GM18507 (cell line): ENCODE data around the gene TFAP2B.

Experiments used
- DNase-seq: peaks from one replicate; pipeline ENCODE4 v3.0.0; 2011; ENCODE audit warnings: low read depth; ENCODE audit not compliant: insufficient read length; ENCODE audit errors: extremely low spot score
- FAIRE-seq: peaks from 2 replicates; lab custom pipeline; 2011; peaks lifted over from hg19 to GRCh38; lab: Jason Lieb, UNC

Gene TFAP2B

DNA sequence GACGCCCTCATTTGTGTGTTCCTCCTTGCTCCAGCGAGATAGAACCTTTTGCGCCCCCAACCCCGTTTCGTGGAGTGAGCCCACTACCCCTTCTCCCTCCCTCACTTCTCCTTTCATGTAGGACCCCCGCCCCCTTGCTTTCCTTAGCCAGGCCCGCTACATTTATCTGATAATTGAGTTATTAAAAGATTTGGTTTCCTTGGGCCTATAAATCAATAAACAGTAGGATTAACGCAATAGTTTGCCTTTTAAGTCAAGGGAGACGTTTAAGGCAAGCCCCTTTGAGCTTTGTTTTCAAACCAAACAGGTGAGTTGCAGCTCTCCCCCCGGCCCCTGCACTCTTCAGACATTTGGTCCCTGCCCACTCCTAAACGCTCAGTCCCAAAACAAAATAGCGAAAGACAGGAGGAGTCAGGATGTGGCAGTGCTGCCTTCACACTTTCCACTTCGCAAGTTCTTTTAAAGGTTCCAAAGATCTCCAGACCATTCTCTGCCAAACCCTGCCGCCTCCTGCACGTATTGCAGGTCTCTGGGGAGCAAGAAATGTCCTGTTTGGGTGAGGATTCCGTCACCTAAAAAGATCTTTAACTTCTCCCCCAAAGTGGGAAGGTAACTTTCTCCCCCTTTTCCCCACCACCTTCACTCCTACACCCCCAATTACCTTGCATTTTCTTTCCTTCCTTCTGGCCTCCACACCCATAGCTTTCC lies 27.6 kb downstream of the TFAP2B start:
- no peak for DNase-seq
- FAIRE-seq: no peak

DNA sequence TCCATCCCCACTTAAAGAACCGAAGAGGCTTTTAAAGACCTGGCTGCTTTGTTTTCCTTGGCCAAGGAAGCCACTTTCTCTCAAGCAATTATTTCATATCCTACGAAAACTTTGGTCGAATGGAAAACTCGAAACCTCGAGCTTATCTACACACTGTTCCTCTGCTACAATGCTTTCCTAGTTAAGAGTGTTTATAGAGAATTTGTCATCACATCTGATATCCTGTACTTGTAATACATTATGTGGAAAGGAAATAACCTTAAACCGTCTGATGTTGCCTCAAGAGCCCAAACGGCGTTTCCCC lies 28.1 kb downstream of the TFAP2B start:
- FAIRE-seq (no peak), DNase-seq (no peak)

DNA sequence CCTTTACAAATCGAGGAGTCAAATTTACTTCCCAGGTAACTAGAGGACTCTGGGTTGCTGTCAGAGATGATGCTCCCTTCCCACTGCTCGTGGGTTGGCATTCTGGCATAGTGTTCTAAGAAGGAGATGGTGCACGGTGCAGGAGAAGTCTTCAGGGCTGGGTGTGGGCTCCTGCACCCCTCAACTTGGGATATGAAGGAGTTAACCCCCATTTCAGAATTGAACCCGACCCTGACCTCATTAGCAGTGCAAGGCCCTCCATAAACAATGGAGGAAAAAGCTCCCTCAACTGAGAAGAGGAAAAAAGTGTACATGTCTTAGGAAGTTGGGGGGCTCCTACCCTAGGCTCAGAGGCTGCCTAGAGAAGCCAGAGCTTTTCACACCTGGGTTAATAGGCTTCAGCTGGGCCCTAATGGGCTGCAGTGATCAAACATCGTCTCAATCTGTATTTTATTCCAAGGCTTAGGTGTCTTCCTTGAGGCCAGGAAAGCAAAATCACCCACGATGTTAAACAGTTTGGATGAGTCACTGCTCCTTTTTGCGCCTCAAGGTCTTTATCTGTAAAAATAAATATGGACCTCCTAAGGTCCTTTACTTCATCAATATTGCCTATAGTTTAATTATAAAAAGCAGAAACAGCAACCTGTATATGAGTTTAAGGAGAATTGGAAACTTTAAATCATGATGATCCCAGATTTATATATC lies 29.4 kb downstream of the TFAP2B start:
- no peak for DNase-seq
- no peak for FAIRE-seq

DNA sequence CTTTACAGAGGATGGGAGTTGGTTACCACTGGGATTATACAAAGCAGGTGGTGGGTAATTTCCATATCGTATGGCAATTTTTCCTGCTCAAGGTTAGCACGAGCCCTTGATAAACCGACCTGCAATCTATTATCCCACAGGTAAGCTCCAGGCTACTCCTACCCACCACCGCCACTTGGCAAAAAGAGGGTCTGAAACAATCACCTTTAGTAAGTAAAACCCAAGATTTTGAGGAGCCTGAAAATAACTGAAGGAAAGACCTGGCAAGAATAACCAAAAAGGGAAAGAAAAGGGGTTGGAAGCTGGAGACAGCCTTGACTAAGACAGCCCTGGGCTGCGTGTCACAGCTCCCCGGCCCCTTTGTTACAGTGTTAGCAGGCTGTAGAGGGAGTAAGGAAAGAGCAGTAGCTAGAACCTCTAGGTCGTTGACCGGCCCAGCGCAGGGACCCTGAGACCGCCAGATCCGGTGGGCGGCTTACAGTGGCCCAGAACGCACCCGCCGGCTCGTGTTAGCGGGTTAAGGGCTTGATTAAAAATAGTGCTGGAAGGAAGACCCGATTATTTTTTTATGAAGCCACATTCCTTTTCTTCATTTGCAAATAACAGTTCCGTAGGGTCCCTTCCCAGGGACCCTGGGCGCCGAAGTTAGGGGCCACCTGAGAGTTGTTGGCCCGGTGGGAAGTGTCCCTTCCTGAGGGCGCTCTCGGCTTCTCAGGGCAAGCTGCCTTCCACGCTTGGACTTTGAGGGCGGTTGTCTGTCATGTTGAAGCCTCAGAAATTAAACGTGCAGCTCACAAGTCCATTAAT lies 30.5 kb downstream of the TFAP2B start:
- DNase-seq: no peak
- no peak for FAIRE-seq

DNA sequence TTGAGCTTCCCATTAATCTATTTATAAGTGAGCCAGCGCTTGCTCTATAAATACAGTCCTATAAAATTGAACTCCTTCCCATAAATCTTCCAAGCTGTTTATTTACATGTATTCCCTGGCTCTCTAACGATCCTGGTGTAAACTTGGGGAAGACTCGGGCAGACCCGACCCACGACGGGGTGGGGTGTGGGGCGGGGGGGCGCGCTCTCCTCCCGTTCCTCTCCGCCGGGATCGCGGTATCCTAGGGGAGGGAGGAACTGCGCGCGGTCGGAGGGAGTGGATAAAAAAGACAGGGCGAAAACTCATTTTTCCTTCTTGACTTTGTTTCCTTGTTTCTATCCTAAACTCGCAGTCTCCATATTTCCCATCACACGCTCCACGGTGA lies 31.1 kb downstream of the TFAP2B start:
- DNase-seq: no peak
- FAIRE-seq: no peak

DNA sequence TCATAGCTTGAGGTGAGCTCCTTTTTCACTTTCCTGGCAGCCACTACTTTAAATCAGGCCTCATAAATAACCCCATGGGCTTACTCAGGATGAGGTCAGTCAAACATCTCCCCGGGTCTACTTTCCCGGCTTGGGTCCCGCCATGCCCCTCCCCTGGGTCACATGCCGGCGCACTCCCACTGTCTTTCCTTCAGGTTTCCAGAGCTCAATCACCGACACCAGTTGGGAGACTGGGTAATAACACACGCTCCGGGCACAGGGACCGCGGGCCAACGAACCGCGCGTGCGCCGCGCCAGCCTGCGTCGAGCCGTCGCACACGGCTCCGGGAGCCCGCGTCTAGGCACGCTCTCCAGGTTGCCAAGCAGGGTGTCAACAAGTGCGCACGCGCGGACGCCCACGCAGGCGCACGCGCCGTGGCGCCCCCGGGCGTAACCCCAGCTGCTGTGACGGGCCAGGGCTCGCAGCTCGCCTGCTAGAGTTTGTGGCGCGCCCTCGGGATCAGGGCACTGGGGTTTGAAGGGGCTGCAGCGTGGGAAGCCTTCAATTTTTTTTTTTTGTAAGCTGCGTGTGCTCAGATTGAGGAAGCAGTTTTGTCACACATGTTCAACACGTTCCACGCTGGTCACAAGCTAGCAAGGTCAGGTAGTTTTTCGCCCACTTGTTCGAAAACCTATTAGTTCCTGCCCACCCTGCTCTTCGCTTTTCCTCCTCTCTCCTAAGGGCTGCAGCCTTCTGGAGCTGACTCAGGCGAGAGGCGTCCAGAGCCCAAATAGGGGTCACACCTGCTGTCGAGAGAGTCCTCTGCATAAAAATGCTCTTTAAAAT lies 31.8 kb downstream of the TFAP2B start:
- FAIRE-seq (no peak), DNase-seq (no peak)

DNA sequence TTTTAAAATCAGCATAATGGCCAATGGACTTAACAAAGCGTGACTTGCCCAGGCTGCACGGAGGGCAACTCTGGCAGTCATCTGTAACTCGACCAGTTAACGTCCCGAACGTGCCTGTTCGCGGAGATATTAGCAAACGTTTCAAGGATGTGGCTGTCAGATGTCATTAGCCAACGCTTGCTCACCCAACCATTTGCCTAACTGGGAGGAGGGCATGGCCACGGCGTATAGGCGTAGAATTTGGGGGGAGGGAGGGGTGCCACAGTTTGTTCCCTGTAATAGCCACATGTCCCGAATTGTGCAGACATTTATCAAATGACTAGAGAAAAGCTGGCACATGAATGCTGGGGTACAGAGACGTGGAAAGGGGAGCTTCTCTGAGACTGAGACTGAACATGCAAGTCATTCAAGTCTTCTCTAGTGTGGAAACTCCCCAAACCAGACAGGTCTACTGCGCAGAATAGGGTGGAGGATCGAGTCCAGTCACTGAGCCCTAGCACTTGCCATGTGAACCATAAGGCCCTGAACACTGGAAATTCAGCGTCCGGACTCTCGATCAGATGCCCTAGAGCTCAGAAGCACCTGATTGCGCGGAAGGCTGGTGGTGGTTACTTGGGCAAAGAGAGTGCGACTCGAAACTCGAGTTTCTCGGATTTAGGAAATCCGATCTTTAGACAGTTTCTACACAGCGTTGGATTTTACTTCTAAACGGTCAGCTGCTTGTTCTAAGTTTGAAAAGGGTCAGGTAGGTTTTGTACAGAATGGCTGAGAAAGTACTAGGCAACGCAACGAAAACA lies 32.6 kb downstream of the TFAP2B start:
- DNase-seq (no peak), FAIRE-seq (no peak)

DNA sequence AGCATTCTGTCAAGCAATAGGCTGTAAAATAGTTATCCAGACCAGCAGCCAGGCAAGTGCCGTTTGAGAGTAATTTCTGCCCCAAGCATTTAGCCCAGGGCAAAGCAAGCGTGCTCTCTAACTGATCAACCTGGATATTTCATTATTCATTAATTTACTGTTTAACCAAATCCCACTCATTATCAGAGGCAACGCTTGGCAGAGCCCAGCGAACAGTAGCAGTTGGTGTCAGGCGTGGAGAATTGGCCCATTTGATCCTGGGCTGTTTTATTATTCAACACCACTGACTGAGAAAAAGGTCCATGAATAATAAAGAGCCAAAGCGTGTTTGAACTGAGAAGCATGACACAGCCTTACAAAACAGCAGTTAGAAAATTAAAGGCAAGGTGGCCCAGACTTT lies 35.3 kb downstream of the TFAP2B start:
- no peak for FAIRE-seq
- DNase-seq: no peak

DNA sequence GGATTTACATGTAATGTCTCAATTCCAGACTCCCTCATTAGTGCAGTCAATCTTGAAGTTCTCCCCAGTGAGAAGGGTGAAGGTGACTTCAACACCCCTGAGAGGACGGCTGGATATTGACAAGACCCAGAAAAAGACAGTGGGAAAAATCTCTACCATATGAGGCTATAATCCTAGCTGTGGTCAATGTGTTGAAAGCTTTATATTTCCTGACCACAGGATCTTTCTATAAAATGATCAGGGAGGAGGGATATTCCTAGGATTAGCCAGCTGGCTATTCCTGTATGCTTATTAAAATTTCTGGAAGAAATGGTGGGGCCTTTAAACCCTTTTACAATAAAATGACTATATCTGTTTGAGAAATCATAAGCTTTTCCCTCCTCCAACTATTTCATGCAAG lies 43.0 kb downstream of the TFAP2B start:
- DNase-seq (no peak), FAIRE-seq (no peak)

DNA sequence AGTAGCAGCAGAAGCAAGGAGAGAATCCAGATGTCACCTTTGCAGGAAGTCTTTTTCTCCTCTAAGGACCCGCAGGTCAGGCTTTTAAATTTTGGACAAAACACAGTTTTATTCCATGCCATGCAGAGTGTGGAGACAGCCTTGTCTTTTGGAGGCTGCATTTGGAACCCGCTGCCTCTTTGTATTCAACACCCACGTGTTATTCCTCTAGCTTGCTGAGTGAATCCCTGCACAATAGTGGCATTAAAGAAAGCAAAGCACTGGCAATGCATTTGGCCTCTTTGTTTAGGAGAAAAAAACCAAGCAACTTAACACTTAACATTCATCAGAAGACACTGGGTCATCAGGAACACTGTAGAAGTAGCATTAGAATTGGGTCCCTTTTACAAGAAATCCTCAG lies 43.5 kb downstream of the TFAP2B start:
- DNase-seq (no peak), FAIRE-seq (no peak)

DNA sequence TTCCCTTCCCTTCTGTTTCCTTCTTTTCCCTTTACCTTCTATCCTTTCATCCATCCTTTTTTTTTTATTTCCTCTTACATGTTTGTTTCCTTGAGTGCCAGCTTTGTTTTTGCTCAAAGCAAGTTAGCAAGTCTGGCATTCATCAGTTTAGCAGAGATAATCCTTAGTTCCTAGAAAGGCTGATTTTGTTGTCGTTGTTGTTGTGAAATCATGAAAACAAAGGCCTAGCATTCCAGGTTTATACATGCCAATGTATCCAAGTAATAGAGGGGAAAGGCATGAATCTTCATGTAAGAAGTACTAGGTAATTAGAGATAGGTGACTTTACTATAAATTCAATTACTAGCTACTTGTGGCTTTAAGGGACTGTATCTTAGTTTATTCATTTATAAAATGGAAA lies 45.9 kb downstream of the TFAP2B start:
- FAIRE-seq: no peak
- no peak for DNase-seq

DNA sequence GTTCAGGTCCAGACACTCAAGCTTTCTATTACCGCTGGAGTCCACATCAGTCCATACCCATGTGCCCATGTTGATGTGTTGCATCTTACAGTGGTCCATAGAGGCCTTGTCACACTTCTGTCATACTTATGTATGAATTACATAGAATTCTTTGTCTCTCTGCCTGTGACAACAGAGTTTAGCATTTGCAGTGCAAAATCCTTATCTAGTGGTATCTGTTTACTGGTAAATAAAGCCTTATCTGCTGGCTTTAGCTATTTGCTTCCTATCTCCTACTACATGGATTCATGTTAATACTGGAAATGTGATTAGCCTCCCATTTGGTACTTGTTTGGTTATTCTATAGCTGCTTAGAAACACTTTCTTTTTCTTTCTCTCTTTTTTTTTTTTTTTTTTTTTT lies 49.8 kb downstream of the TFAP2B start:
- no peak for DNase-seq
- FAIRE-seq: no peak

DNA sequence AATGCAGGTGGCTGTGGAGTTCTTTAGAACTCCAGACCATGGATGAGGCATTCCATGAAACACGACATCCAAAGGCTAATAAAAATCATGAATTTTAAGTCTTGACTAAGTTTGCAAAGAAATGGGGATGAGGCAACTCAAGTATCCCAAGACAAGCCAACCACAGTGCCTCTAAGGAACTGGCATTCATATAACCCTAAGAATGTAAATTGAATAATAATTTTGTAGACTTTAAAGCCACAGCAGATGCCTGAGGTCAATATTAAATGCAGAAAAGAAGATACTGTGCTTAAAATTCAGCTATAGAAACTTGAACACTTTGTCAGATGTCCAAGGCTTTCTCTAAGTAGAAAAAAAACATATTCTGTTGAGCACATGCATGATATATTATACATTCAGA lies 54.5 kb downstream of the TFAP2B start:
- DNase-seq (no peak), FAIRE-seq (no peak)

DNA sequence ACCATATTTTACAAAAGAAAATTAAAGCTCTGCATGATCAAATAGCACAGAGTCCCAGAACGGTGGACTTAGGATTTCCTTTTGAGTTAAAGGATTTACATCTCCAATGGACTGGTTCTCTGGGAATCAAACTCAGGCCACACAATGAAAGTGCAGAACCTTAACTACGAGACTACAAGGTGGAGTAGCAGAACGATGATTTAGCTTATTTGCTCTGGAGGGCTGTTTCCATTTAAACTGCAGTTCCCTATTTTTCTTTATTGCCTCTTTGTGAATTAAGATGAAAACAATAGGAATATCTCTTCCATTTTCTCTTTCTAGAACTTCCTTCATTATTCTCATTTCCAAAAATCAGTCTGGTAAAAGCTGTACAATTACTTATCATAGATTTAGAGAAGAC lies 65.7 kb downstream of the TFAP2B start:
- DNase-seq: no peak
- FAIRE-seq: no peak

DNA sequence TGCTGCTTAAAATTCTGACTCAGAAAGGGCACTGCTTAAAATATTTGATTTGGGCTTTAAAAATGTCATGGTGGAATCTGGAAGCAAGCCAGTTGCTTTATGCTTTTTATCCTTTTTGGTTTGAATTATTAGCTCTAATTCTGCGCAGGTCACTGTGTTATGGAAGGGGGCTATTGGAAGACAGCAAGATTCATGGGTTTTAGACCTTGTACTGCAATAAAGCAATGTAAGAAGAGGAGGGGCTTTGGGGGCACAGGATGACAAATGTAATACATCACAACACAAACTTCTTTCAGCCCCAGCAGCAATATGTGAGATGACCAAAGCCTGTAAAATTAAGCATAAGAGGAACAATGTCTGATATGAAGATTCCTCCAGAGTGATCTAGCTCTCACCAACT lies 68.4 kb downstream of the TFAP2B start:
- no peak for FAIRE-seq
- no peak for DNase-seq

DNA sequence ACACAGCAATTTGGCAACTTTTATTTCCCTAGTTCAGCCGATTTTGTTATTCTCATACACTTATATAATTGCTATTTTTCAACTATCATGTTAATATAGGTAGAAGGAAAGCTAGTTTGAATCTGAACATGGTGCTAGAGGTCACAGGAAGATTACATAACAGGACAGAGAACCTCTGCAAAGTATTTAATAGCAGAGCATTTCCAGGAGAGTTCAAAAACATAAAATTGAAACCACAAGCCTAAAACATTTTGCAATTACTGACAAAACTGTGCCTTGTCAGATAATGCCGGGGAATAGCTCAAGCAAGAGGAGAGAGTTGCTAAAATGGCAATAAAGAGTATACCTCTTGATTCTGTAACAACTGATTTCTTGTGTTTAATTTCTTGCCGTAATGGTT lies 70.8 kb downstream of the TFAP2B start:
- FAIRE-seq (no peak), DNase-seq (no peak)

DNA sequence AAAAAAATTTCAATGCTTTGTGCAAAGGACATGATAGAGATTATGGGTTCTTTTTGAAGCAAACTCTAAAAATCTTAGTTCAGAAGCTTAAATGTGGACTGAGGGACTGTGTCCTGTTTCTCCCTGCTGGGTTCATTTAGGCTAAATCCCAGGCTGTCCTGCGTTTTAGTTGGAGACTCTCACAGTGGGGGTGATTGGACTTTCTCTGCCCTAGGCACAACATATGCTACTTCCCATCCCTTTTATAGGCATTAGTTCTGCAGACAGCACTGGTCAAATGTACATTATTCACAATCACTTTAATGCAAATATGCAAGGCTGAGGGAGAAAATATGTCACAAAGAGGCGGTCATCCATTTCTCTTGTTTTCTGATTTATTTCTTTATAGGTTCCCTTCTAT lies 71.3 kb downstream of the TFAP2B start:
- DNase-seq: no peak
- no peak for FAIRE-seq

DNA sequence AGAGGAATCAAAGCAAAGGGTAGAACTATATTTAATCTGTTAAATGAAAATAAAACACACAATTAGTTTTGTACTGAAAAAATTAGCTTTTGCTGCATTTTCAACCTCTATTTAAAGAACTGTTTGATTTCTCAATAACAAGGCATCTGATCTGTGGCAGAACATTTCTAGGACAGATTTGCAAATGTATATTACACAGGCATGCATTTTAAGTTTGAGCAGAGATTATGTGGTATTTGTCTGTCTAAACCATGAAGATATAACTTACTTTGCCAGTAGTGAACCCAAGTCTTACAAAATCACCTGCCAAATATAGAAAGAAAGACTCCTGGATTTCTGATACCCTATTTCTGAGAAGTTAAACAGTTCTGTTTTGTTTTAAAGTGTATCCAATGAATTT lies 71.9 kb downstream of the TFAP2B start:
- no peak for FAIRE-seq
- DNase-seq: no peak

DNA sequence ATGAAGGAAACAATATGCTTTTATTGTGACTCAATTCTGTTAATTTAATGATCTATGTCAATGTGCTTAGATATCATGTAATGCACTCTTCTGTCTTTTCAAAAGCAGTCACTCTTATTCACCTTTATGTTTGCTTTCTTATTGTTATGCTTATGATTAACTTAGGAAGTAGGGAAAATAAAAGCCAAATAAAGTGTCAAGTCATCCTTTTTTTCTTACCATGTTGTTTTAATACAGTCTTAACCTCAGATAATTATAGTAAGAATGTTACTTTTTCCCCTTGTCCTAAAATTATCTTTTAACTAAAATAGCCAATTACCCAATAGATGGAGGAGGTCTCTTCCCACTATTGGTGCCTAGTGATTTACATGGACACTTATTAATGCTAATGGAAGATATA lies 72.6 kb downstream of the TFAP2B start:
- DNase-seq (no peak), FAIRE-seq (no peak)
